Calu3 (cell line): ENCODE measurements around the gene ARHGAP6. TPM values are rescaled to one million over a fixed set of nuclear protein-coding genes. Genes with fewer than 3 reads are reported as not detected.

Experiments
- BruUV-seq: library from RNA; stranded (reverse); fragments of 400-500 nt; replicated peaks from 2 replicates; lab custom pipeline; 2021; lab: Mats Ljungman, UMichigan
- CTCF ChIA-PET: fragments of 300-600 bp; sonication (Branson Sonifier 250); formaldehyde crosslinking; loops from one replicate; lab custom pipeline; 2022; ENCODE audit warnings: antibody characterized with exemption; lab: Charles Lee
- DNase-seq: peaks from one replicate; pipeline ENCODE4 v3.0.0; 2022
- H3K27ac Mint-ChIP-seq: one replicate; pipeline ENCODE4 v1.8.0; 2022; ENCODE audit warnings: mixed read lengths; ENCODE audit not compliant: unreplicated experiment
- H3K27me3 Mint-ChIP-seq: one replicate; pipeline ENCODE4 v1.8.0; 2022; ENCODE audit warnings: mixed read lengths; ENCODE audit not compliant: unreplicated experiment
- H3K36me3 Mint-ChIP-seq: one replicate; pipeline ENCODE4 v1.8.0; 2022; ENCODE audit warnings: mild to moderate bottlenecking, moderate library complexity, mixed read lengths; ENCODE audit not compliant: insufficient read depth, unreplicated experiment
- H3K4me1 Mint-ChIP-seq: one replicate; pipeline ENCODE4 v1.8.0; 2022; ENCODE audit warnings: mild to moderate bottlenecking, low read depth, mixed read lengths; ENCODE audit not compliant: unreplicated experiment
- H3K4me3 Mint-ChIP-seq: one replicate; pipeline ENCODE4 v1.8.0; 2022; ENCODE audit warnings: mild to moderate bottlenecking, low read depth, moderate library complexity, mixed read lengths; ENCODE audit not compliant: unreplicated experiment
- H3K9me3 Mint-ChIP-seq: one replicate; pipeline ENCODE4 v1.8.0; 2022; ENCODE audit warnings: low read depth, mixed read lengths; ENCODE audit not compliant: unreplicated experiment
- CTCF ChIP-seq: fragments of 200-600 bp; IDR thresholded peaks from one replicate; pipeline ENCODE4 v1.8.0; 2022; ENCODE audit warnings: antibody characterized with exemption; ENCODE audit not compliant: unreplicated experiment
- intact Hi-C: fragments of 100-400 bp; cut with micrococcal nuclease; formaldehyde crosslinking; loops from one replicate; pipeline ENCODE4 v1.10.0; 2022; ENCODE audit not compliant: unreplicated experiment
- total RNA-seq: library from RNA; stranded (reverse); gene quantifications from 2 replicates; pipeline ENCODE4 v1.2.3, GENCODE V29; 2022

Gene ARHGAP6
- total RNA-seq, 1 experiment from 2014 or later = not detected

GRCh38 chrX:11702965-11703631, 37.4 kb upstream of the ARHGAP6 start:
- Mint-ChIP-seq H3K4me3 (no peak overlapping the region), H3K36me3 (no peaks in the 10 kb centered on the region), H3K4me1 (no peaks in the 10 kb centered on the region), H3K27ac (no peak overlapping the region), H3K27me3 (peaks cover 9% of the 10 kb centered on the region), H3K9me3 (no peaks in the 10 kb centered on the region)
- no peak for DNase-seq
- CTCF ChIA-PET = no interaction called here
- intact Hi-C loops = no loop called here
- no peak for TF ChIP-seq CTCF
- BruUV-seq = no TSS peak

- no peaks in the 10 kb centered on the region for H3K36me3 Mint-ChIP-seq
- BruUV-seq = no TSS peak
- intact Hi-C loops = no loop called here
- no peak overlapping the region for H3K27ac Mint-ChIP-seq
- no peaks in the 10 kb centered on the region for H3K9me3 Mint-ChIP-seq
- DNase-seq = no peak
- CTCF ChIA-PET = no interaction called here
- H3K27me3 Mint-ChIP-seq = peaks cover 13% of the 10 kb centered on the region
- no peaks in the 10 kb centered on the region for H3K4me1 Mint-ChIP-seq
- TF ChIP-seq CTCF = no peak
- no peak overlapping the region for H3K4me3 Mint-ChIP-seq
Observed at GRCh38 chrX:11702420-11702819, 36.7 kb upstream of the ARHGAP6 start.

GRCh38 chrX:11698702-11699101, 33.0 kb upstream of the ARHGAP6 start:
- H3K36me3 Mint-ChIP-seq = no peaks in the 10 kb centered on the region
- peaks cover 23% of the 10 kb centered on the region for H3K27me3 Mint-ChIP-seq
- no peaks in the 10 kb centered on the region for H3K4me1 Mint-ChIP-seq
- no peak for DNase-seq
- no peak overlapping the region for H3K4me3 Mint-ChIP-seq
- no peak overlapping the region for H3K27ac Mint-ChIP-seq
- BruUV-seq = no TSS peak
- intact Hi-C loops = no loop called here
- H3K9me3 Mint-ChIP-seq = no peaks in the 10 kb centered on the region
- CTCF ChIA-PET = no interaction called here
- TF ChIP-seq CTCF = no peak

- intact Hi-C loops = no loop called here
- TF ChIP-seq CTCF = no peak
- H3K4me3 Mint-ChIP-seq = no peak overlapping the region
- H3K9me3 Mint-ChIP-seq = peaks cover 6% of the 10 kb centered on the region
- no peaks in the 10 kb centered on the region for H3K36me3 Mint-ChIP-seq
- no TSS peak for BruUV-seq
- CTCF ChIA-PET = no interaction called here
- no peaks in the 10 kb centered on the region for H3K4me1 Mint-ChIP-seq
- H3K27me3 Mint-ChIP-seq = peaks cover 43% of the 10 kb centered on the region
- no peak for DNase-seq
- H3K27ac Mint-ChIP-seq = no peak overlapping the region
Observed at GRCh38 chrX:11688201-11688600, 22.5 kb upstream of the ARHGAP6 start.
